ENCODE measurements around the gene KRT86. TPM values are rescaled to one million over a fixed set of nuclear protein-coding genes. Genes with fewer than 3 reads are reported as not detected.

The KRT86 gene
- total and polyA plus RNA-seq, 2 experiments from 2014 or later = 0.35 TPM; not detected in 1

- peaks cover 62% of the 10 kb centered on the region for H3K27me3 ChIP-seq
- H3K36me3 ChIP-seq = no peaks in the 10 kb centered on the region
- H3K9me3 ChIP-seq (ENCODE audit: low read depth) = no peaks in the 10 kb centered on the region
These were observed 80.7 kb downstream of the KRT86 start for GRCh38 chr12:52355176-52355575.

GRCh38 chr12:52356031-52356761 is 81.8 kb downstream of the KRT86 start:
- Histone ChIP-seq H3K27ac (no peak overlapping the region), H3K4me3 (no peak overlapping the region), H3K9me3 (ENCODE audit: low read depth) (no peaks in the 10 kb centered on the region), H3K36me3 (no peaks in the 10 kb centered on the region), H3K27me3 (peaks cover 57% of the 10 kb centered on the region), H3K4me1 (ENCODE audit: low read depth) (no peaks in the 10 kb centered on the region)
- TF ChIP-seq CTCF (IDR thresholded peaks at IDR 0.05; ENCODE audit: low read depth, low read length) = no peak
- DNase-seq (ENCODE audit: low read depth in 1 of 2, low spot score in 1 of 2) = no peak

More at GRCh38 chr12:52355176-52355575, 80.7 kb downstream of the KRT86 start:
- no peak for TF ChIP-seq CTCF (IDR thresholded peaks at IDR 0.05; ENCODE audit: low read depth, low read length)
- Histone ChIP-seq H3K27ac (no peak overlapping the region), H3K4me3 (no peak overlapping the region), H3K4me1 (ENCODE audit: low read depth) (no peaks in the 10 kb centered on the region)
- no peak for DNase-seq (ENCODE audit: low read depth in 1 of 2, low spot score in 1 of 2)

GRCh38 chr12:52356762-52357580 is 82.5 kb downstream of the KRT86 start:
- no peaks in the 10 kb centered on the region for H3K4me1 ChIP-seq (ENCODE audit: low read depth)
- H3K9me3 ChIP-seq (ENCODE audit: low read depth) = no peaks in the 10 kb centered on the region
- no peak overlapping the region for H3K4me3 ChIP-seq
- no peak for TF ChIP-seq CTCF (IDR thresholded peaks at IDR 0.05; ENCODE audit: low read depth, low read length)
- peaks cover 49% of the 10 kb centered on the region for H3K27me3 ChIP-seq
- no peak for DNase-seq (ENCODE audit: low read depth in 1 of 2, low spot score in 1 of 2)
- no peak overlapping the region for H3K27ac ChIP-seq
- H3K36me3 ChIP-seq = no peaks in the 10 kb centered on the region

Other genes with a start within 250 kb of the KRT86 start
- 14.7 and 24.1 TPM in 2 replicates for gene NR4A1, start 223.2 kb upstream of the KRT86 start, total RNA-seq
- 13.7 and 23.7 TPM in 2 replicates for gene NR4A1, start 223.2 kb upstream of the KRT86 start, polyA plus RNA-seq
- 37.4 and 39.9 TPM in 2 replicates for gene ATG101, start 204.7 kb upstream of the KRT86 start, total RNA-seq
- gene ATG101, start 204.7 kb upstream of the KRT86 start, polyA plus RNA-seq = 32.5 and 36.6 TPM in 2 replicates
- gene SMIM41, start 194.9 kb upstream of the KRT86 start, total RNA-seq = not detected in 2 replicates
- gene SMIM41, start 194.9 kb upstream of the KRT86 start, polyA plus RNA-seq = not detected in 2 replicates
- not detected in 2 replicates for gene KRT80, start 82.6 kb upstream of the KRT86 start, total RNA-seq
- not detected in 2 replicates for gene KRT80, start 82.6 kb upstream of the KRT86 start, polyA plus RNA-seq
- 0.21 and 0.36 TPM in 2 replicates for gene KRT7, start 41.4 kb upstream of the KRT86 start, total RNA-seq
- gene KRT7, start 41.4 kb upstream of the KRT86 start, polyA plus RNA-seq = 0.50 TPM in 1 of 2 replicates, not detected in the other
- not detected in 2 replicates for gene KRT81, start 16.9 kb downstream of the KRT86 start, total RNA-seq
- not detected in 2 replicates for gene KRT81, start 16.9 kb downstream of the KRT86 start, polyA plus RNA-seq
- gene KRT83, start 46.8 kb downstream of the KRT86 start, total RNA-seq = not detected in 2 replicates
- not detected in 2 replicates for gene KRT83, start 46.8 kb downstream of the KRT86 start, polyA plus RNA-seq
- gene KRT85, start 92.8 kb downstream of the KRT86 start, total RNA-seq = 0.12 TPM in 1 of 2 replicates, not detected in the other
- not detected in 2 replicates for gene KRT85, start 92.8 kb downstream of the KRT86 start, polyA plus RNA-seq
- gene KRT84, start 111.0 kb downstream of the KRT86 start, total RNA-seq = not detected in 2 replicates
- not detected in 2 replicates for gene KRT84, start 111.0 kb downstream of the KRT86 start, polyA plus RNA-seq
- gene KRT82, start 131.7 kb downstream of the KRT86 start, total RNA-seq = not detected in 2 replicates
- gene KRT82, start 131.7 kb downstream of the KRT86 start, polyA plus RNA-seq = not detected in 2 replicates
- gene KRT75, start 159.7 kb downstream of the KRT86 start, total RNA-seq = not detected in 2 replicates
- gene KRT75, start 159.7 kb downstream of the KRT86 start, polyA plus RNA-seq = not detected in 2 replicates
- not detected in 2 replicates for gene KRT6B, start 177.5 kb downstream of the KRT86 start, total RNA-seq
- 0.13 TPM in 1 of 2 replicates, not detected in the other for gene KRT6B, start 177.5 kb downstream of the KRT86 start, polyA plus RNA-seq
- gene KRT6C, start 199.2 kb downstream of the KRT86 start, total RNA-seq = not detected in 2 replicates
- gene KRT6C, start 199.2 kb downstream of the KRT86 start, polyA plus RNA-seq = not detected in 2 replicates
- gene KRT6A, start 218.6 kb downstream of the KRT86 start, total RNA-seq = not detected in 2 replicates
- 0.22 TPM in 1 of 2 replicates, not detected in the other for gene KRT6A, start 218.6 kb downstream of the KRT86 start, polyA plus RNA-seq
- not detected in 2 replicates for gene KRT5, start 245.7 kb downstream of the KRT86 start, total RNA-seq
- 0.23 TPM in 1 of 2 replicates, not detected in the other for gene KRT5, start 245.7 kb downstream of the KRT86 start, polyA plus RNA-seq

Measured in cardiac muscle cell (in vitro differentiated cells and primary cell).